ENCODE measurements around the gene MAEA.

The MAEA gene

DNA sequence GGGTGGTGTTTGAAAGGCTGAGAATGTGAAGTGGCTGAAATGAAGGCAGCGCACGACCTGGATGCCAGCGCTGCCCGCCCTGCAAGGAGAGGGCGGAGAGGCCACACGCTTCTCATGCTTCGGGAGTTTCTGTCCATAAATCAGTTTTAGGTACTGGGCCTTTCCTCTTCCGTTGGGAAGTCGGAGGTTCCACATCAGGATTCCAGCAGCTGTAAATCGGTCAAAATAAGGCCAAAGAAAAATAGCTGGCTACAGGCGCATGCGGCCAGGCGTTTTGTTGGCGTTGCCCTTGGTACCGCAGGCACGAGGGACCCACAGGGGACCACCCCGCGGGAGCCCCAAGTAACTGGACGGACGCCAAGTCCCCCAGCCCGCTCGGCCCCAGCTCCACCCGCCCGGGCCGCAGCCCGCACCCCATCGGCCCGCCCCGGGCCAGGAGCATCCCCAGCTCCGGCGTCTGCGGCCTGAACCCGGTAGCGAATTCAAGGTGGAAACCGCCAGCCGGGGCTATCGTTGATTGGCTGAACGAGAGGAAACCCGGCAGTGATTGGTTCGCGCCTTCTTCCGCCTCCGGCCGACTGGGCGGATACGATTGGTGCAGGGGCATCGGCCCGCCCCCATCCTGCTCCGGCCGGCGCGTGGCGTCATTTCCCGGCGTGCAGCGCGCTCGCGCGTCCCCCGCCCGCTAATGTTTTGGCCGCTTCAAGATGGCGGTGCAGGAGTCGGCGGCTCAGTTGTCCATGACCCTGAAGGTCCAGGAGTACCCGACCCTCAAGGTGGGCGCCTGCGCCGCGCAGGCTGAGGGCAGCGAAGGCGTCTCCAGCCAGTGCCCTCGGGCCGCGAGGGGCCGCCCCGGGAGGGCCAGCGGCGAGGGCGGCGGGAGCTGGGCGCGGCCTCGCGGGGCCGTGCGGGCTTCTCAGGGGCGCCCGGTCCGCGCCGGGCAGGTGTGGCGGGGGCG lies at the start of gene MAEA:
MAEA (plus strand) TSS at position 685 of the 958 bp plus-strand sequence; CDS start at position 708, 23 bp downstream.
- peak; percentile 94 for DNase-seq (ENCODE audit: low read depth)

DNA sequence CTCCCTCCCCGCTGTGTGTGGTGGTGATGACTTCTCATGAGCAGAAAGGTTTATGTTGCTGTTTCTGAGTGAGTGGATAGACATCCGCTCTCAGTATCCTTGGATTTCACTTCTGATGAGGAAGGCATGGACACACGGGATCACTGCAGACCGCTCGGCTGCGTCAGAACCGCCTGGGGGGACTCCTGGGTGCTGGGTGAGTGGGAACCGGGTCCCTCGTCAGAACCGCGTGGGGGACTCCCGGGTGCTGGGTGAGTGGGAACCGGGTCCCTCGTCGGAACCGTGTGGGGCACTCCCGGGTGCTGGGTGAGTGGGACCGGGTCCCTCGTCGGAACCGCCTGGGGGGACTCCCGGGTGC lies 49.8 kb upstream of the MAEA start:
- no peak for DNase-seq (ENCODE audit: low read depth)

DNA sequence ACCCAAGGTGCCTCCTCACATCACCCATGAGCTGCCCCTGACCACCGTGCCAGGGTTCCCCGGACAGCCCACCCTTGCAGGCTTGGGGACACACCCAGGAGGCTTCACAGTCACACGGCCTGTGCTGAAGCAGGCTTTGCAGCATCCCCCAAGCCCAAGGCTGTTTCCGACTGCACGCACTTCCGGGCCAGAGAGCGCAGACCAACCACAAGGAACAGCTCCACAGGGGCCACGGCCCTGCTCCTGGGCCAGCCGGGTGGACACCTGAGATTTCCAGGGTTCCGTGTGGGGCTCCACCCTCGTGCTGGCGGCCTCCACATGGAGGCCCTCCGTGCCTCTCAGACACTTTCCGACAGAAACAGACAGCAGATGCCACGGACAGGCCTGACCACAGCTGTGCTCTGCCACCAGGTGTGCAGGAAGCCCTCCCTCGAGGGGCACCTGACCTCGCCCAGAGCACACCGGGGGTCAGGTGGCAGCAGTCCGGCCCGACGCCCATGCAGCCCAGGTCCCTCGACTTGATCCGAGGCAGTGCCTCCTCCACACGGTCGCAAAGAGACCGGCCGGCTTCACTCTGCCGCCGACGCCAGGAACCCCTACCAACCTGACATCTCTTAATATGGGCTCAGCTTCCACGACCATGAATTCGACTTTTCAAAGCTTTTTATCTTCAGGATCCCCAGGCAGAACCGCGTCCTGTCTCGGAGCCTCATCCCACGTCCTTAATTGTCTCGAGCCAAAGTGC lies 48.8 kb upstream of the MAEA start:
- DNase-seq (ENCODE audit: low read depth) = no peak

DNA sequence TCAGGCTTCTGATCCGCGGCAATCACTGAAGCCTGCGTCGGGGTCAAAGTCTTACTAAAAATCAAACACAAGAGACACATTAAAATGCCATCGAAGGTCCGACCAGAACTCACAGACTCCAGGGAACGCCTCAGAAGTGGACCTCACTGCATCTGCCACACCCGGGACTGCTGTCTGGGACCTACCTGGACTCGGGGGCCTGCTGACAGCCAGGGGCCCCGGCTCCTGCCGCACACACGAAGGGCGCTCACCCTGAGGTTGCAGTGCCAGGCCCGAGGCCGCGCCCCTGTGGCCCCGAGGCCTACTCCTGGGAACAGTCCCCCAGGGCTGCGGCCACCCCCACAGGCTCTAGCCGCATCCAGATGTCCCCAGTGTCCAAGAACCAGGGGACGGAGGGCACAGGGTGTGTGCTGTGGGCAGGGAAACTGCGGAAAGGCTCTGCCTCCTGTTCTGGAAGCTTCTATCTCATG lies 48.2 kb upstream of the MAEA start:
- DNase-seq (ENCODE audit: low read depth) = no peak

DNA sequence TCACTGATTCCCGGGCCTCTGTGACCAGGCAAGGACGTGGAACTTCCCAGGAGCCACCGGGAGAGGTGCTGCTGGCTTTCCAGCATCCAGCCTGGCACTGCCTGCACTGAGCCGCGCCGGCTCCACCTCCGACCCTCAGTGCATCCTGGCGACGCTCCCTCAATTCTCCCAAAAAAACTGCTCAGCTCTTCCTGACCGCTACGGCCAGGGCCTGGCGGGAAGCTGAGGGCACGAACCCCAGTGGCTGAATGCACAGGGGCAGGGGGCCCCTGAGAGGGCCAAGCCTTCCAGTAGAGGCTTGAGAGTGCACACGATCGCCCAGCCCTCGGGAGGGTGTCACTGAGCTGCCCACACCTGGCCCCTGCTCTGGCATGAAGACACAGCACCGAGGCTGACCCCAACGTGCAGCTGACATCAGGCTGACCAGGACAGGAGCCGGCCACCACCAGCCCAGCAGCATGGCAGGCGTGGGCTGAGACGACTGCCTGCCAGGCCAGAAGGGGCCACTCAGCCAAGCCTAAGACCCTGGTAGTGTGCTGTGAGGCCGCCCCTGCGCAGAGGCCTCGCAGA lies 47.7 kb upstream of the MAEA start:
- DNase-seq (ENCODE audit: low read depth) = no peak

DNA sequence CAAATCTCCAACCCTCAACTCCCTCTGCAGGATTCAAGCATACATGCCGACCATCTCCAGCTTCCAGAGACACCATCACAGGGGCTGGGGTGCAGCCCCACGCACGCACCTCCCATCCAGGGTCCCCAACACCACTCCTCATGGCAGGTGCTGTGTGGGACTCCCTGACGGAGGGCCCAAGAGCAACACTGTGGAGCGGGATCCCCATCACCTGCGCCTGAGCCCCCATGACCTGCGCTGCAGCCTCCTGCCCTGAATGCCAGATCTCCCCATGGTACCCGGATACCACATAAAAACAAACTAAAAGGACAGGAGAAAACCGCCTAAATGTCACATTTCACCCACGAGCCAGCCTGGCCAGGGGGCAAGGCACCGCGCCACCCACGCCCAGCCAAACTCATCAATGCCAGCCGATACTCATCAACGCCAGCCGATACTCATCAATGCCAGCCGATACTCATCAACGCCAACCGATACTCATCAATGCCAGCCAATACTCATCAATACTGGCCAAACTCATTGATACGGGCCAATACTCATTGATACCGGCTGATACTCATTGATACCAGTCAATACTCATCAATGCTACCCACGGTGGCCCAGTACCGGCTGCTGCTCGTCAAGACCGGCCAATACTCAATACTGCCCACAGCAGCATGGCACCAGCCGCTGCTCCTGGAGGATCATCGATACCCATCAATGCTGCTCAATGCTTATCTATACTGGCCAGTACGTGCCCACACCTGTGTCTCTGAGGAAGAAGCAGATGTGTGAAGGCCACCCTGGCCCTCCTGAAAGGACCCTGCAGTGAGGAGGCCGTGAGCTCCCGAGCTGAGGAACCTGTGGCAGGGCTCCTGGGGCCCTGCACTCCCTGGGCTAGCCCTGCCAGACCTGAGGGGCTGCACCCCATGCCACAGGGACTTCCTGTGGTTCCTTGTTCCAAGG lies 46.9 kb upstream of the MAEA start:
- no peak for DNase-seq (ENCODE audit: low read depth)

DNA sequence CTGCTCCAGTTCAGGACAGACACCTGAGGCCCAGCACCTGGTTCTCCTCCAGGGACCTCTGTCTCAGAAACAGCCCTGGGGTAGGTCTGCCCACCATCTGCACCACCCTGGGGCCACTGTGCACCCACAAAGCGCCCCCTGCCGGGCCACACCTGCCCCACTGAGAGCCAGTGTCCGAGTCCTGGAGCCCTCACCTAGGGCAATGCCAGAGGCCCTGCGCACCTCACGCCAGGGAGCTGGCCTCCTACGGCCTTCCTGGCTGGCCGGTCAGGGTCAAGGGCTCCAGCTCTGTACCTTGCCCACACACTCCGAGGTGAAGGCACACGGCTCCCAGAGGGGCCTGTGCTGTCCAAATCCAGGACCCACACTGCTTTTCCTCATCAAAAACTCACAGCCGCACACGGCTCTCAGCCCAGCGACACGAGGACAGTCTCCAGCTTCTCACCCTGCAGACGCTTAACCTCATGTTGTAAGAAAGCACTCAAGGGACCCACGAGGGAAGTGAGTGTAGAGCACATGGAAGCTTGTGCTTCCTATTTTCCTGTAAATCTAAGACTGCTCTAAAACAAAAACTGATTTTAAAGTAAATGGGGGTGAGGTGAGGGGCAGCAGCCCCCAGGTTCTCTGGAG lies 46.1 kb upstream of the MAEA start:
- no peak for DNase-seq (ENCODE audit: low read depth)

DNA sequence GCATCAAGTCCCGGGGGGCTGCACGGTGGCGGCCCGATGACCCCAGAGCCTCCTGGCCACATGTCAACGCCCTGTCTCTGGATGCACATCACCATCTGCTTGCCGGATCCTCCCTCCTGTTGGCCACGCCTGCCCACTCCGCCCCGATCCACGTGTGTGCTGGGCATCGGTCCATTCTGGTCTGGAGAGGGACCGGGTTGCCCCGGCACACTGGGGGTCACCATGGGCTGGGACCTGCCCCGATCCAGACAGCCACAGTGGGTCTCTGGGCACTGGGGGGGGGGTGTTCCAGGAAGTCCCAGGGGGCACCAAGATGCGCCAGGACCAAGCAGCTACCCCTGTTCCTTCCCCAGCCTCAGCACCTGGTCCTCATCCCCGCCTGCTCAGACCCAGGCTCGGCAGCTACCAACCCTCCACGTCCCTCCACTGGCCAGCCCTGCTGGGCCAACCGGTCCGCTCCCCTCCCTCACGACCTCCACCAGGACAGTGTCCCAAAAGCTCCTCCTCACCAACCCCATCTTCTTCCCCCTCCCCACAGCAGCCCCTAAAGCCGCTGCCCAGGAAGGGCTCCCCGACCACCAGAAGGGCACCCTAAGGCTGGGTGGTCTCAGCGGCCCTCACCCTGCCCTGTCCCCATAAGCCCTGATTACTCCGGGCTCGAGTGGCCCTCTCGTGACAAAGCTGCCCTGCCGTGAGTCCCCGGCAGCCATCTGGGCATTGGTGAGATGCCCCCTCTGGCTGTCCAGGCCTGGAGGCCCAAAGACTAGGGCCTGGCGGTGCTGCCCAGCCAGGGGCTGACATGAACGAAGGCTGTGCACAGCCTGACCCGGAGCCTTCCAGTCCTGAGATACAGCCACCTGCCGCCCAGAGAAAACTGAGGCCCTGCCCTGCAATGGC lies 45.4 kb upstream of the MAEA start:
- DNase-seq (ENCODE audit: low read depth) = no peak

DNA sequence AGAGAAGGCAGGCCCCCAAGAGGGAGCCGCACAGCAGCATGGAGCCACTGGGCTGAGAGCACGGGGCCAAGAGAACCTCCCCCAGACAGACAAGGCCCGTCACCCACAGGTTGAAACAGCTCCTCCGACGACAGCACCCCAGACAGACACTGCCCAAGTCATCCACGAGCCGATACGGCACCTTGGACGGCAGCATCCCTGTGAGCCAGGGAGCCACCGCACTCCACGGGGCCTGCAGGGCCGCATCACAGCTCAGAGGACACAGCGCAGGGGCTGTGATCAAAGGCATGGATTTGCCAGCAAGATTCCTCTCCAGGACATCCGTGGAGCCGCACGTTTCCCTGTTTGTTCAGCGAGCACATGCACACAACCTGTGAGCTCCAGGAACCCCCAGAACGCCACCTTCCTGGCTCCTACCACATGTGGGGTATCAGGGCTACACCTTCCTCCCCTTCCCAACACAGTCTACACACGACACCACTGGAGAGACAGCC lies 44.7 kb upstream of the MAEA start:
- no peak for DNase-seq (ENCODE audit: low read depth)

DNA sequence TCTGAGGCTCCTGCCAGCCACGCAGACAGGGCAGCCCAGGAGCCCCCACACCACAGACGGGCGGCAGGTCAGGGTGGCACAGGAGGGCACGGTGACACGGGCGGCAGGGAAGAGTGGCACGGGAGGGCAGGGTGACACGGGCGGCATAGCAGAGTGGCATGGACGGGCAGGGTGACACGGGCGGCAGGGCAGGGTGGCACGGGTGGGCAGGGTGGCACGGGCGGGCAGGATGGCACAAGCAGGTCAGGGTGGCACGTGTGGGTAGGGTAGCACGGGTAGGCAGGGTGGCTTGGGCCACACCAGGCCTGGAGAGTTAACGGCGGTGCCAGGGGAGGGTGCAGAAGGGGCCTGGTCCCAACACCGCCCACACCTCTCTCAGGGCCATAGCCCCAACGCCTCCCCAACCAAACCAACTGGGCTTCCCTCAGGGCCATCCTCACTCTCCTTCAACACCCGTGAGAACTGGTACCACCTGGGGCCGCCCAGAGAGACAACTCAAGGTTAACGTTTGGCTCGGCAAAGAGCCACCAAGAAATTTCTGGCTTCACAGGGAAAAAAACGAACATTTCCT lies 44.1 kb upstream of the MAEA start:
- no peak for DNase-seq (ENCODE audit: low read depth)

DNA sequence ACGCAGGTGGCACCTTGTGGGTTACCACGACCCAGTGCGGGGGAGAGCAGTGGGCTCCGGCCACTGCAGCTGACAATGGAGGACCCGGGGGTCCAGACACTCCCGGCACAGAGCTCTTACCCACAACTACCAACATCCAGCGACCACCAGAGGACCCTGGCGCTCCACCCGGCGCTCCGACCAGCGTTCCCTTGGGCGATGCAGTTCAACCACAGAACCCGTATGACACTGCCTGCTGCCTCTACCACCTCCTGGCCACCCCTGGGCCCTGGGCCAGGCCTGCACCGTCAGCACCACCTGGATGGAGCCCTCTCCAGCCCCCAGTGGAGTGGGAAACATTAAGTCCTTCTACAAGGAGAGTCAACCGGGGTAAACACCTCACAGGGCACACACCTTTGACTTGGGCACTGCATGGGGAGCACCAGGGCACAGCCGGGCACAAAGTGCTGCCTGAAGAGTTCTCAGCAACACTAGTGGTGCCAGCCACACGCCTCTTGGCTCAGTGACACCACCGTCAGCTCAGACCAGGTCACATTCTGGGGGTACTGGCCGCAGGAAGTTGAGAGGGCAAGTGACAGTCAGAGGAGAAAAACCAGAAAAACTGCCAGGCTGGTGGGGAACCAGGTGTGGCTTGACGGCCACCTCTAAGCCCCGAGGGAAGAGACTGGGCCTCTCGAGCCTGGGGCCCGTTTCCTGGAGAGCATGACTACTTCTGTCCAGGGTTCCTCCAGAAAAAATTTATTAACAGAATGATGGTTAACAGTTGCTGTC lies 43.4 kb upstream of the MAEA start:
- no peak for DNase-seq (ENCODE audit: low read depth)

DNA sequence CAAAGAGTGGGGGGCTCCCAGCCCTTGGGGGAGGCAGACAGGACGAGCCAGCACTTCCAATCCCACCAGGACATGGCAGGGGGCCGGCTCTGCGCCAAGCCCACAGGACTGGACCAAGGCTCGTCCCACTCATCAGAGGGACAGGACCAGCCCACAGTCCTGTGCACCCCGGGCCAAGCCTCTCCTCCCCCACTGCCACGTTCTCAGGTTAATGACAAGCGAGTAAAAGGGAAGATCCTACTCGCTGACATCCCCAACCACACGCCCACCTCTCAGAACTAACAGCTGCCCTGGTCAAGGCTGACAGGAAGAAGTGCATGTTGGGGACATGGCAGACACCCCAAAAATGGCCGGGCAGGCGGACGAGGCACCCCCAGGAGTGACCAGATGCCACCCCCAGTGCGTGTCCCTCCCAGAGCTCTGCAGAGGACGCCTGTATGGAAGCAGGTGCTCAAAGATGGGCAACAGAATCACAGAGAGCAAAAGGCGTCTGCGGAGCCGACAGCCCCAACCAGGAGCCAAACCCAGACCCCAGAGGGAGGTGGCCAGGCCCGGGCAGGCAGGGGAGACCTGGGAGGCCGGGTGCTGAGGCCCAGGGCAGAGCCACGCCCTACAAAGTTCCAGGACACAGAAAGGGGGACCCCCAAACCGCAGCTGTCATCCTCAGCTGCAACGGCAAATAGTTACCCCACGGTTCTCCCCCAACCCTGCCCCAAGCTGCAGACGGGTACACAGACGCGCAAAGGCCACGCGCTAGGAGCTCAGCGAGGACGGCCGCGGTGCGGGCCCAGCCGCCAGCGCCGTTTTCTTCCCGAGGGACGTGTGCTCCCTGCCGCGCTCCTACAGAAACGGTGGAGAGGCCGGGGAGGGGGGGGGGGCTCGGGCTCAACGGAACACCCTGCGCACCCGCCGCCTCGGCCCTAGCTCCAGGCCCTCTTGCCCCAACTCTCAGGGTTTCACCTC lies 42.5 kb upstream of the MAEA start:
- no peak for DNase-seq (ENCODE audit: low read depth)

DNA sequence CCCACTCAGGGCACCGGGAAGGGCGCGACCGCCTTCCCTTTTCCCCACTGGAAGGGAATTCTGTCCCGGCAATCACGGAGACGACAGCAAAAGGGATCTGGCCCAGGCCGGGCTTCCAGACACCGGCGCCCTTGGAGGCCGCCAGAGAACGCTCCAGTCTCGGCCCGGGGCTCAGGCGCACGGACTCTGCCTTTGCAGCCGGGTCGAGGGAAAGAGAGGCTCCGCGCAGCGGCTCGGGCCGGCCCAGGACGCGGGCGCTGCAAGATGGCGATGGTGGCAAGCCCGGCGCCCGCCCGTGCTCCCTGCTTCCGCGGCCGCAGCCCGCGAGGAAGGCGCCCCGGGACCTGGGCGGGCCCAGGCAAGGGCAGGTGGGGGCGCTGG lies 41.8 kb upstream of the MAEA start:
- DNase-seq (ENCODE audit: low read depth) = peak; percentile 12

DNA sequence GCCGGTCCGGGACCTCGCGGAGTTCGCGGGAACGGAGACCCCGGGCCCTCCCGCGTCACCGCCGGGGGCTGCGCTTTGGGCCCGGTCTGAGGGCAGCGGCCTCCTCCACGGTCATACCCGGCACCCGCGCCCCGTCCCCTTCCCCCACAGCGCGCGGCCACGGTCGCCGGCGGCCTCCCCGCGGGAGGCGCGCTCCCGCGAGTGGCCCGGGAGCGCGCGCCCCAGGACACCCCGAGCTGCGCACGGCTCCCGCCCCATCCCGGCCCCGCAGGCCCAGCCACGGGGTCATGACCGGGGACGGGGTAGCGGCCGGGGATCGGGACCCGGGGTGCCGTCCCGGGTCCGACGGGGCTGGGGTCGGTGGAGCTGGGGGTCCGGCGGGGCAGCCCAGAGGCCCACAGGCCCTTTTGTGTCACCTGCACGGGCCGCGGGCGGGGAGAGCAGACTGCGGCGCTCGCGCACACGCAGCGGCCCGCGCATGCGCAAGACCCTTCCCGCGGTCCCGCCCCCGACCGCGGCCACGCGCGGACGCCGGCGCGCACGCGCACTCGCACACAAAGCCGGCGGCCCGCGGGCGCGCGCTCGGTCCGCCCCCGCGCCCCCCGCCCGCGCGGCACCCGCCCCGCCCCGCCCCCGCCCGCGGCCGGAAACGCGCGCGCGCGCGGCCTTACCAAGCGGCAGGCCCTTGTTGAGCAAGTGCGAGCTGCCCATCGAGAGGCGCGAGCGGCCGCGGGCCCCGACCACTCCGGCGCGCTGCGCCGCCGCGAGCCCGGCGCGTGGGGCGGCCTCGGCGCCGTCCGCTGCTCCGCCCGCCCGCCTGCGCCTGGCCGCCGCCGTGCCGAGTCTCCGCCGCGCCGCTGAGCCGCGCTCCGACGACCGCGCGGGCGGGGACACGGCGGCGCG lies 41.2 kb upstream of the MAEA start, which contains the start of gene CTBP1:
CTBP1 (minus strand) TSS at position 886 of the 903 bp plus-strand sequence. CDS start 7,799 bp downstream, outside the sequence.
- peak; percentile 50 for DNase-seq (ENCODE audit: low read depth)

DNA sequence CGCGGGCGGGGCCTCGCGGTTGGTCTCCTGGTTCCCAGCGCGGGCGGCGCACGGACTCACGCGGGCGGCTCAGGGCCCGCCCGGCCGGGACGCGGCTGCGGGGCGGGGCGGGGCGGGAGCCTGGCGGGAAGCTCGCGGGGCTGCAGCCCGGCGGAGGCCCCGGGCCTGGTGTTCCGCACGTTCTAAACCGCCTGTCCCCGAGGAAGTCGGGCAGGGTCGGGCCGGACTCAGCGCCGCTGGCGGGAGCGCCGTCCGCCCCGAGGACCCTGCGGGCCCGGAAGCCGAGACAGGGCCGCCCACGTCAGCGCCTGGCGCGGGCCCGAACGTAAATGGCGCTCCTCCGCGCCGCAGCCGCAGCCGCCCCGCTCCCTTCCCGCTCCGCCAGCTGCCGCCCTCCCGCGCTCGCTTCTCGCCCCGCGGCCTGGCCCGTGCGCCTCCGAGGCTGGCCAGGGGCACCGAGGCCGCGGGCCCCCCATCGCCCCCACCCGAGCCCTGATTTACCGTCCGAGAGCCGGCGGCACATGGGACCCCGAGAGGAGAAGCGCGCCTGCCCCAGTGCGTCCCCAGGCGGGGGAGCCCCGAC lies 40.5 kb upstream of the MAEA start:
- peak; percentile 57 for DNase-seq (ENCODE audit: low read depth)

Measured in stimulated activated CD8-positive, alpha-beta memory T cell treated with anti-CD3 and anti-CD28 coated beads, Interleukin-15, amount 100 ng/mL, for 1 hour (primary cell).